ENCODE results near the gene SMPD2. TPM values are rescaled to one million over a fixed set of nuclear protein-coding genes. Genes with fewer than 3 reads are reported as not detected.

The SMPD2 gene
- total and polyA plus RNA-seq, 4 donors: 2.5 to 10.6 (median 8.1) TPM

DNA sequence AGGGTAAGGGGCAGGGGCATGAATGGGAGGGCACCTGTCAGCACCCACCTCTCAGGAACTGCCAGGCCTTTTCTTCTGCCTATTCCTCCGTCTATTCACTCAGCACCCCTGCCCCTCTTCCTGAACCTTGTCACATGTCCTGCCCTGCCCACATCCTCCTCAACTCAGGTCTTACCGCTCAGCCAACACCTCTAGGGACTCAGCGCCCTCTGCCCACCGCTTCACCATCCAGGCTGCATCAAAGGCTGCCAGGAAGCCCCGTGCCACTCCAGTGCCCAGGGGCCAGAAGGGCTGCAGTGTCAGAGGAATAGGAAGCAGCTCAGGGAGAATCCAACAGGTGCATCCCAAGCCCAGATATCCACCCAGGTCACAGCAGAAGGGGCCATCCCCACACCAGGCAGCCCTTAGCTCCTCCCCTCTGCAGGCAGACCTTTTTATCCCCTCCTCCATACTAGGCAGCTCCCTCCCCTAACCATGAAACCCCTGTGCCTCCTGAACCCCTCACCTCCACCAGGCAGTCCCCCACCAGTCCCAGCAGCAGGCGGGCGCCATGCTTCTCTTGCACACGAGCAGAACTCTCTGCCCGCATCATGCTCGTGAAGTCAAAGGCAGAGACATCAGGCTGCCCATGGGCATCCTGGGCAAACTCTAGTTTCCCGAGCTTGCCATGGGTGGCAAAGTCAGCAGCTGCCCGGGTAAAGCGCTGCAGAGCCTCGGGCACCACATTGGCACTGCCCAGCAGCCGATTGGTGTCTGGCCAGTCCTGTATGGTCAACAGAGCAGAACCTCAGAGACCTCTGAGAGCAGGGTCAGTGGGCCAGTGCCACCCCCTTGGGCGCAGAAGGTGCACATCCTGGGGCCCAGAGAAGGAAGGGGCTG lies 9.5 kb downstream of the SMPD2 start:
- WGBS, 2 donors: 89 to 94% methylated on average over 16 of the region's 16 CpGs

DNA sequence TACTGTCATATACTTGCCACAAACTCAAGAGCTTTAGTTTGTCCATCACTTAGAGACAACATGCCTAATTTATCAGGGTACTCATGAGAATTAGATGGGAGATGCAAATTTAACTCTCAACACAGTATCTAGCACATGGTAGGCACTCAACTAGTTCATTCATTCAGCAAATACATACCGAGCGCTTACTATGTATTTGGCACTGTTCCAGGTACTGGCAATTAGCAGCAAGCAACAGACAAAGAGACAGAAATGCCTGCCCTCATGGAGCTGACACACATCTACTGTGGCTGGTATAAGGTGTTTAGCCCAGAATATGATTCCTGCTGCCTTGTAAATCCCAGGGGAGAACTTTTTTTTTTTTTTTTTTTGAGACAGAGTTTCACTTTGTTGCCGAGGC lies 10.3 kb downstream of the SMPD2 start:
- Histone ChIP-seq H3K27ac (ENCODE audit: low read depth in 1 of 2, low read length in 2 of 2) (no peak overlapping the region), H3K4me1 (ENCODE audit: control insufficient read depth in 1 of 2, insufficient read depth in 2 of 2, low read length in 2 of 2) (no peaks in the 10 kb centered on the region), H3K27me3 (ENCODE audit: control insufficient read depth in 1 of 2, insufficient read depth in 2 of 2, low read length in 1 of 2) (no peaks in the 10 kb centered on the region), H3K9me3 (ENCODE audit: control insufficient read depth, low read length) (no peaks in the 10 kb centered on the region), H3K36me3 (ENCODE audit: control insufficient read depth in 1 of 2, insufficient read depth in 2 of 2, low read length in 1 of 2) (no peaks in the 10 kb centered on the region), H3K4me3 (ENCODE audit: low read length in 2 of 2) (no peak overlapping the region)
- no peak for DNase-seq
- 77 to 82% methylated on average over 3 of the region's 3 CpGs for WGBS, 2 donors
- ATAC-seq (ENCODE audit: low FRiP score): no peak
- intact Hi-C loops (cut with DNase I): no loop called here

More for the DNA sequence above, 9.5 kb downstream of the SMPD2 start:
- no peaks in the 10 kb centered on the region for H3K4me1 ChIP-seq (ENCODE audit: control insufficient read depth in 1 of 2, insufficient read depth in 2 of 2, low read length in 2 of 2)
- DNase-seq: no peak
- H3K36me3 ChIP-seq (ENCODE audit: control insufficient read depth in 1 of 2, insufficient read depth in 2 of 2, low read length in 1 of 2): peaks cover 0 to under 1% of the 10 kb centered on the region in 2 donors
- no peak overlapping the region for H3K27ac ChIP-seq (ENCODE audit: low read depth in 1 of 2, low read length in 2 of 2)
- intact Hi-C loops (cut with DNase I): no loop called here
- no peaks in the 10 kb centered on the region for H3K9me3 ChIP-seq (ENCODE audit: control insufficient read depth, low read length)
- H3K4me3 ChIP-seq (ENCODE audit: low read length in 2 of 2): no peak overlapping the region
- no peak for ATAC-seq (ENCODE audit: low FRiP score)
- H3K27me3 ChIP-seq (ENCODE audit: control insufficient read depth in 1 of 2, insufficient read depth in 2 of 2, low read length in 1 of 2): no peaks in the 10 kb centered on the region

DNA sequence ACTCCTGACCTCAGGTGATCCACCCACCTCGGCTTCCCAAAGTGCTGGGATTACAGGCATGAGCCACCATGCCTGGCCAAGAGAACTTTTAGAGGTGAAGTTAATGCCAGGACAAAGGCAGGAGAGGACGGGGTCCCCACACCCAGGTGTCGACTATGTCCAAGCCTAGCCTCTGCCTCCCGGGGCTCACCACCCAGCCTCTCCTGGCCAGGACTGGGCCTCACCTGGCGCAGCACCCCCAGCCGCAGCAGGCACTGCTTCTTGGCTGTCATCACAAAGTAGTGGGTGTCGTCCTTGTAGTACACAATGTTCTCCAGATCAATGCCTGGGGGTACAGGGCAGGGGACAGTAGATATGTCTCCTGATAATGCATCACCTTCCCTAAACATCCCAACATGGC lies 10.9 kb downstream of the SMPD2 start:
- intact Hi-C loops (cut with DNase I): no loop called here

DNA sequence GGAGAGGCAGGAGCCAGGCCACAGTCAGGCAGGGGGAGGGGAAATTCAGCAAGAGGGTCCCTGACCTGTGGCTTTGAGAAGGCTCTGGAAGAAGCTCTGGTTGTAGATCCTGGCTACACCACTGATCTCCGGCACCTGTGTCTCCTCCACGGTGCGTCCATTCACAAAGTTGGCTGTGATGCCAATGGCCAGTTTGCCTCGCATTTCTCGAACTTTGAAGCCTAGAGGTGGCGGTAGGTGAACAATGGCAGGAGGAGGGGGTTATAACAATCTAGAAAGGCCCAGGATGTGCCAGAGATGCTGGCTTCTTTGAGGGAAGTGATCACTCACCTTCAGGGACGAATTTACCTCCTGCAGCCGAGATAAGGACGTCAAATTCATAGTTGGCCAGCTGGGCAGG lies 11.7 kb downstream of the SMPD2 start:
- H3K27ac ChIP-seq (ENCODE audit: low read depth in 1 of 2, low read length in 2 of 2): no peak overlapping the region
- H3K4me3 ChIP-seq (ENCODE audit: low read length in 2 of 2): no peak overlapping the region
- WGBS, 2 donors: 93 to 94% methylated on average over 9 of the region's 9 CpGs
- H3K9me3 ChIP-seq (ENCODE audit: control insufficient read depth, low read length): no peaks in the 10 kb centered on the region
- no peaks in the 10 kb centered on the region for H3K27me3 ChIP-seq (ENCODE audit: control insufficient read depth in 1 of 2, insufficient read depth in 2 of 2, low read length in 1 of 2)
- H3K4me1 ChIP-seq (ENCODE audit: control insufficient read depth in 1 of 2, insufficient read depth in 2 of 2, low read length in 2 of 2): no peaks in the 10 kb centered on the region
- DNase-seq (no peak), ATAC-seq (ENCODE audit: low FRiP score) (no peak)
- intact Hi-C loops (cut with DNase I): no loop called here
- H3K36me3 ChIP-seq (ENCODE audit: control insufficient read depth in 1 of 2, insufficient read depth in 2 of 2, low read length in 1 of 2): no peaks in the 10 kb centered on the region

More for the DNA sequence above, 10.9 kb downstream of the SMPD2 start:
- Histone ChIP-seq H3K36me3 (ENCODE audit: control insufficient read depth in 1 of 2, insufficient read depth in 2 of 2, low read length in 1 of 2) (no peaks in the 10 kb centered on the region), H3K27me3 (ENCODE audit: control insufficient read depth in 1 of 2, insufficient read depth in 2 of 2, low read length in 1 of 2) (no peaks in the 10 kb centered on the region), H3K4me1 (ENCODE audit: control insufficient read depth in 1 of 2, insufficient read depth in 2 of 2, low read length in 2 of 2) (no peaks in the 10 kb centered on the region), H3K9me3 (ENCODE audit: control insufficient read depth, low read length) (no peaks in the 10 kb centered on the region), H3K27ac (ENCODE audit: low read depth in 1 of 2, low read length in 2 of 2) (no peak overlapping the region), H3K4me3 (ENCODE audit: low read length in 2 of 2) (no peak overlapping the region)
- no peak for DNase-seq
- 96 to 97% methylated on average over 7 of the region's 7 CpGs for WGBS, 2 donors
- ATAC-seq (ENCODE audit: low FRiP score): no peak

DNA sequence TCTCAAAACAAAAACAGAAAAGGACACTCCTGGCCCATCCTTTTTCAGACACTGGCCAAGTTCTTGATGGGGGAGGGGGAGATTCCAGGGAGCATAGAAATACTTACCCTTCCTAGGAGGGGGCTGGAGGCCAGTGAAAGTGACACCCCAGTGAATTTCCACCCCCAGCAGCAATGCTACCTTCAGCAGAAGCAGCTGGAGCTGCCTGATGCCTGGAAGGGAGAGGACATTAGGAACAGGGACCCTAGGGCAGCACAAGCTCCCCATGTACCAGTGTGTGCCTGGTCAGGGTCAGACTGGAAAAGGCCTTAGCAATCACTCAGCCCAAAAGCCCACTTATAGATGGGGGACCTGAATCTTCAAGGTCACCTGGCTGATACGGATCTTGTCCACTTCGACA lies 12.6 kb downstream of the SMPD2 start:
- no peak for DNase-seq
- intact Hi-C loops (cut with DNase I): no loop called here
- no peaks in the 10 kb centered on the region for H3K27me3 ChIP-seq (ENCODE audit: control insufficient read depth in 1 of 2, insufficient read depth in 2 of 2, low read length in 1 of 2)
- H3K4me1 ChIP-seq (ENCODE audit: control insufficient read depth in 1 of 2, insufficient read depth in 2 of 2, low read length in 2 of 2): no peaks in the 10 kb centered on the region
- no peaks in the 10 kb centered on the region for H3K36me3 ChIP-seq (ENCODE audit: control insufficient read depth in 1 of 2, insufficient read depth in 2 of 2, low read length in 1 of 2)
- no peak overlapping the region for H3K27ac ChIP-seq (ENCODE audit: low read depth in 1 of 2, low read length in 2 of 2)
- WGBS, 2 donors: 96 to 97% methylated on average over 2 of the region's 2 CpGs
- no peak overlapping the region for H3K4me3 ChIP-seq (ENCODE audit: low read length in 2 of 2)
- no peaks in the 10 kb centered on the region for H3K9me3 ChIP-seq (ENCODE audit: control insufficient read depth, low read length)
- ATAC-seq (ENCODE audit: low FRiP score): no peak

DNA sequence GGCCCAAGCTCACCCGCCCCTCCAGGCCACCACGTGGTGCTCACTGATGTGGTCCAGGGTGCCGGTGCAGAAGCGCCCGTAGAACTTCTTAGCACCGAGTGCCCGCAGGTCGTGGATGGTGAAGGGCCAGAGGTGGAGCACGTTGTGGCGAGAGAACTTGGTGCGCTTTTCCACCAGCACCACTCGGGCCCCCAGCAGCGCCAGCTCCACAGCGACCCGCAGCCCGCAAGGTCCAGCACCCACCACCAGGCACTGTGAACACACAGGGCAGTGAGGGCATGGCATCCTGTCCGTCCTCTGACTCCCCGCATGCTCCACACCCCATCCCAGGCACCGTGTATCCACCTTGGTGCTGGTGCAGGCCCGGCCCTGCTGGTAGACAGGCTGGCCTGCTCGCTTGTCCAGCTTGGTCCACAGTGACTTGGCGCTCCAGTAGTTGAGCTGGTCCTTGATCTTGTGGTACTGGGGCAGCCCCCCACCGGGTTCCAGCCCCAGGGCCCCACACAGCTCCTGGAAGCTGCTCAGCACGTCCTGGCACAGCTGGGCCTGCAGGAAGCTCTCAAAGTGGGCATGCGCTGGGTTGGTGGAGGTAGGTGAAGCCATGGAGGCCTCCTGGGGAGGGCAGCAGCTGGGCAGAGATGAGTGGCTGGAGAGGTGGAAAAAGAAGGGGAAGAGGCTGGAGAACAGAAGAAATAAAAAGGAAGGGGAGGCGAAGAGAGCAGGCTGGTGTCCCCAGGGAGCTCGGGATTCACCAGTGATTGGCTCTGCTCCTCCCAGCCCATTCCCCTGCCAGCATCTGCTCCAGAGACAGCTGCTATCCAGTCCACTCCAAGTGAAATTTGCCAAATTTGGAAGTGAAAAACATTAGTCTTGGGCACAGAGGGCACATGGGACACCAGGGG lies 13.3 kb downstream of the SMPD2 start:
- no peak for ATAC-seq (ENCODE audit: low FRiP score)
- intact Hi-C loops (cut with DNase I): no loop called here
- no peaks in the 10 kb centered on the region for H3K9me3 ChIP-seq (ENCODE audit: control insufficient read depth, low read length)
- no peak overlapping the region for H3K27ac ChIP-seq (ENCODE audit: low read depth in 1 of 2, low read length in 2 of 2)
- WGBS, 2 donors: 92 to 93% methylated on average over 27 of the region's 27 CpGs
- no peaks in the 10 kb centered on the region for H3K27me3 ChIP-seq (ENCODE audit: control insufficient read depth in 1 of 2, insufficient read depth in 2 of 2, low read length in 1 of 2)
- no peaks in the 10 kb centered on the region for H3K4me1 ChIP-seq (ENCODE audit: control insufficient read depth in 1 of 2, insufficient read depth in 2 of 2, low read length in 2 of 2)
- H3K4me3 ChIP-seq (ENCODE audit: low read length in 2 of 2): no peak overlapping the region
- DNase-seq: no peak
- H3K36me3 ChIP-seq (ENCODE audit: control insufficient read depth in 1 of 2, insufficient read depth in 2 of 2, low read length in 1 of 2): no peaks in the 10 kb centered on the region

DNA sequence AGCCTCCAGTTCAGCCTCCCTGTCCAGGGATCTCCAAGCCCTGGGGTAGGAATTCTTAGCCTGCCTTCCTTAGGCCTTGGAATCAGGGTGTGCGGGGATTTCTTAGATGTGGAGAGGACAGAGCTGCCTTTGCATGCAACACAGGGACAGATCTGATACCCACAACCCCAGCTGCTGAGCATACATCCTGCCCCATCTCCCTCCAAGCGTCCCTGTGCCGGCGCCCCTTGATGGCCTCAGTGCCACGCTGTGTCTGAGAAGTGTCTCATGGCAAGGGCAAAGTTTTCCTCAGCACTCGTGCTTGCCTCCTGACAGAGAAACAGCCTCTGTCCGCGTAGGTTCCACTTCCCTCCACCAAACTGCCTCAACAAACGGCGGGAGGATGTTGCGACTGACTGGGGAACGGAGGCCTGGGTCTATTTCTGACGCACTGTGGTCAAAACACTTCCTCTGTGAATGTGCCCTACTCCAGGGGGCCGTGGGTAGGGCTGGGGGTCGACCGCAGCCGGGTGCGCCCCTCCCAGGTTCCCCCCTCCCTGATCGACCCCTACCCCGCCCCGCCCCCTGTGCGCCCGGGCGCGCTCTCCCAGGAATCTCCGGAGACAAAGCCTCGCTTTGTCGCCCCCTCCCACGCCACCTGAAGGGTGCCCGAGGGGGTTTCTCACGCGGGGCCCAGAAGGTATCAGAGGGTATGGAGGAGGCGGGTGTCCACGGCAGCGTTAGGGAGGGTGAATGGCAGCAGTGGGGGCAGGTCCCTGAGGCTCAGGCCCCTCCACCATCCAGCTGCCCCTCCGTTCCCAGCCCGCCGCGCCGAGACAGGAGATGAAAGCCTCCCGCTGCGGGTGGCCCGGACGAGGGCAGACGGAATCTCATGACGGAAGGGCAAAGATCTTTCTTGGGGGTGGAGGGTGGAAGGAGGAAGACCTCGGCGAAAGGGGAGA lies 14.2 kb downstream of the SMPD2 start:
- H3K4me3 ChIP-seq (ENCODE audit: low read length in 2 of 2): peak overlapping the region; percentile 62 to 78
- WGBS, 2 donors: 5 to 8% methylated on average over 47 to 48 of the region's 48 CpGs
- intact Hi-C loops (cut with DNase I): no loop called here

More for the DNA sequence above, 14.2 kb downstream of the SMPD2 start:
- Histone ChIP-seq H3K36me3 (ENCODE audit: control insufficient read depth in 1 of 2, insufficient read depth in 2 of 2, low read length in 1 of 2) (no peaks in the 10 kb centered on the region), H3K4me1 (ENCODE audit: control insufficient read depth in 1 of 2, insufficient read depth in 2 of 2, low read length in 2 of 2) (no peaks in the 10 kb centered on the region), H3K9me3 (ENCODE audit: control insufficient read depth, low read length) (no peaks in the 10 kb centered on the region), H3K27me3 (ENCODE audit: control insufficient read depth in 1 of 2, insufficient read depth in 2 of 2, low read length in 1 of 2) (no peaks in the 10 kb centered on the region), H3K27ac (ENCODE audit: low read depth in 1 of 2, low read length in 2 of 2) (peak overlapping the region; percentile 11 to 14)
- DNase-seq (peak; percentile 82 to 84), ATAC-seq (ENCODE audit: low FRiP score) (peak; percentile 47)
